PC-3 (cell line): ENCODE results near the gene UGGT1.

Experiments
- CTCF ChIP-seq: fragments of 300-600 bp; sonication (generic); conservative IDR thresholded peaks from 2 replicates; pipeline ENCODE4 v1.5.1; 2017; ENCODE audit warnings: antibody characterized with exemption, low read depth, mild to moderate bottlenecking, low read length
- EZH2 ChIP-seq: fragments of 300-600 bp; sonication (generic); IDR thresholded peaks from one replicate; pipeline ENCODE4 v1.6.1; 2017; ENCODE audit warnings: antibody characterized with exemption, mild to moderate bottlenecking, low read length; ENCODE audit not compliant: unreplicated experiment
- EZH2phosphoT487 ChIP-seq: fragments of 300-600 bp; sonication (generic); IDR thresholded peaks from 2 replicates; pipeline ENCODE4 v1.6.1; 2018; ENCODE audit warnings: mild to moderate bottlenecking, antibody characterized with exemption, low read length, borderline replicate concordance

GRCh38 chr2:128199141-128199540 is 108.1 kb downstream of the UGGT1 start:
- TF ChIP-seq CTCF (no peak), EZH2 (no peak), EZH2phosphoT487 (no peak)
